NCI-H524 treated with DMSO at 0.1 percent for 48 hours (cell line): Measurements from ENCODE around the gene PPP1R1C.
"Not testable (repeated sequence)": the region's sequence is repeated elsewhere in the genome, so short reads cannot be mapped to it uniquely, and the experiment has no call there.

Experiments
- DNase-seq: peaks from one replicate; lab custom pipeline; 2025; lab: John Stamatoyannopoulos, UW

PPP1R1C gene

DNA sequence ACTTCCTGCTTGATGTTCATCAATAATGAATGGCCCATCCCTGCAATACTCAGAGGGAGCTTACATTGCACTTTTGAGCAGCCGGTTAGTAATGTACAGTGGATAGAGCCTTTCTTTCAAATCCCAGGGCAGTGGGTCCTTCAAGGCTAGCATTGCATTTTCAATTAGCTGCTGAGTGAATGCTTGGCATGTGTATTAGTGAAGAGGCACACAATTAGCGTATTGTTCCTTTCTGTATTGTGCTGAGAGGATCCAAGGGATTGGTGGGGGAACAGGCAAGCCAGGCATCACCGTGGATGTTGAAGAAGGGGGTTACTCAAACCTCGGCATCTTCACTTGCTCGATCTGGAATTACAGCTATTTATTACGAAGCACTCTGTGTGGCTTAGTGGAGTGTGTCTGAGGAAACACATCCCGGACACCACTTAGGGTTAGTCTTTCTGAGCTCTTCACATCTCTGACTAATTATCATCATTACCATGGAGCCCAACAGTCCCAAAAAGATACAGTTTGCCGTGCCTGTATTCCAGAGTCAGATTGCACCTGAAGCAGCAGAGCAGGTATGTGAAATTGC, at the start of gene PPP1R1C:
Gene PPP1R1C (plus strand): TSS at position 222 of the 574 bp plus-strand sequence. CDS start 258 bp downstream, at position 480.
- no peak for DNase-seq

- no peak for DNase-seq
These were observed 48.2 kb upstream of the PPP1R1C start for GRCh38 chr2:181937473-181937872.

- no peak for DNase-seq
These were observed 42.1 kb upstream of the PPP1R1C start for GRCh38 chr2:181943411-181944124.

GRCh38 chr2:181944164-181944913, 41.3 kb upstream of the PPP1R1C start:
- no peak for DNase-seq

DNA sequence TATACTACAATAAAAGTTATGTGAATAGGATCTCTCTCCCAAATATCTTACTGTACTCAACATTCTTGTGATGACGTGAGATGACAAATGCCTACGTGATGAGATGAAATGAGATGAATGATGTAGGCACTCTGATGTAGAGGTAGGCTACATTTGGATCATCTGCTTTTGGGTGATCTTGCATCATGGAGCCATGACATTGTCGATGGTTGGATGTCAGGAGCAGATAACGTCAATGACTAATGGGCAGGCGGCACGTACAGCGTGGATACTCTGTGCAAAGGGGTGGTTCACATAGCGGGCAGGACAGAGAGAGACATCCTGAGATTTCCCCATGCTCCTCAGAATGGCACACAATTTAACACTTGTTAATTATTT, 40.8 kb upstream of the PPP1R1C start:
- no peak for DNase-seq

DNA sequence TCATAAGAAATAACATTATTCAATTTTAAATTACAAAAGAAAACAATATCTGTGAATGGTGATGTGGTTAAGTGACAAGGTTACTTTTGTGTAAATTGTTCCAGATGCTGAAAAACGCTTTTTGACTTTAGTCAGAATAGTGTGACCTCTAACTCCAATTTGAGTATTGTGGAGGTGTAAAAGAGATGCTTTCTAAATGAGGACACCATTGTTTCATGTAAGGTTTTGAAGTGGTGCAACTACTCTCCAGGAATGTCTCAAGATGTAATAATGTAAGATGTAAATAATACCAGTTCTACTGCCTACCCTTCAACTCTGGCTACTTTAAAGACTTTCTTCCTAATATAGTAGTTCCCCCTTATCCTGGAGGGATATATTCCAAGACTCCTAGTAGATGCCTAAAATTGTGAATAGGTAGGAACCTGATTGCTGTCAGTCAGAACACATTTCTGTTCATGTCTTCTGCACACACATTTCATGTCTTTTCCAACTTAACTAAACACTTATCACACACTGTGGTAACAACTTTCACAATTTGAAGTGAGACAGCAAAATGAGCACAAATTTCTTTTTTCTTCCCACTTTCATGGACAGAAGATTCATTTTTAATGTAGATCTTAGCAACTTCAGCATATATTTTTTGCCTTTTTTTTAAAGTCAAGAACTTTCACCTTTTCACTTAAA, 39.1 kb upstream of the PPP1R1C start:
- no peak for DNase-seq

DNA sequence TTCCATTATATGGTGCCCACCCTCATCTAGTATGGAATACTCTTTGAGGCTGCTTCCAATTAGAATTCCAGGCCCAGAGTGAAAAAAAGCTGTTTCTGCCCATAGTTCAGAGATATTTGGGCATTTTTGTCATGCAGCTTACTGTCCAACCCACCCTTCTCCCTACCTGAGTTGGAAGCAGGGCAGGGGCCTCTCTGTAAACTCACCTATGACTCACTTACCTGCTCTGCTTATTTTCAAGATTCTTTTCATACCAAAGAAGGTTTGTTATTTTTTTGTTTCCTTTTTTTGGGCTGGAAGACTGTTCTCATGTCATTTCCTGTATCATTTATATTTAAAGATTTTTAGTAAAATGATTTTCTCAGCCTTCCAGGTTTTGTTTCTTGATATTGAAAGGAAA, 38.4 kb upstream of the PPP1R1C start:
- DNase-seq: no peak

DNA sequence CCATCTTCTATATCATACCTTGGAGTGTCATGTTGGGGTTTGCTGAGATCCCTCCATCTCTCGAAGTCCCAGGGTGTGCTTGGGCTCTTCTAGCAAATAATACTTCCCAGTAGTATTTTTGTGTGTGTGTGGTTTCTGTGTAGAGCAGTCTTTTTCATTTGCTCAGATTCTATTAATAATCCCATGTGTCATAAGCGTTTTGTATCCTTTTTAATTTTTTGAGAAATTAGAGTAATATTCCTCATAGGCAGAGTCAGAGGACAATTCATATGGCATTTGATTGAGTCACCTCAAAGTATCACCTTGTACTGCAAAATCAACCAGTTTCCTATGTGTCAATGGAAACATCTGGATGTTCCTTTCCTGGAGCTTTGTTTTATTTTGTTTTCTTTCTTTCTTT, 37.4 kb upstream of the PPP1R1C start:
- no peak for DNase-seq

GRCh38 chr2:181949047-181949446, 36.6 kb upstream of the PPP1R1C start:
- no peak for DNase-seq

DNA sequence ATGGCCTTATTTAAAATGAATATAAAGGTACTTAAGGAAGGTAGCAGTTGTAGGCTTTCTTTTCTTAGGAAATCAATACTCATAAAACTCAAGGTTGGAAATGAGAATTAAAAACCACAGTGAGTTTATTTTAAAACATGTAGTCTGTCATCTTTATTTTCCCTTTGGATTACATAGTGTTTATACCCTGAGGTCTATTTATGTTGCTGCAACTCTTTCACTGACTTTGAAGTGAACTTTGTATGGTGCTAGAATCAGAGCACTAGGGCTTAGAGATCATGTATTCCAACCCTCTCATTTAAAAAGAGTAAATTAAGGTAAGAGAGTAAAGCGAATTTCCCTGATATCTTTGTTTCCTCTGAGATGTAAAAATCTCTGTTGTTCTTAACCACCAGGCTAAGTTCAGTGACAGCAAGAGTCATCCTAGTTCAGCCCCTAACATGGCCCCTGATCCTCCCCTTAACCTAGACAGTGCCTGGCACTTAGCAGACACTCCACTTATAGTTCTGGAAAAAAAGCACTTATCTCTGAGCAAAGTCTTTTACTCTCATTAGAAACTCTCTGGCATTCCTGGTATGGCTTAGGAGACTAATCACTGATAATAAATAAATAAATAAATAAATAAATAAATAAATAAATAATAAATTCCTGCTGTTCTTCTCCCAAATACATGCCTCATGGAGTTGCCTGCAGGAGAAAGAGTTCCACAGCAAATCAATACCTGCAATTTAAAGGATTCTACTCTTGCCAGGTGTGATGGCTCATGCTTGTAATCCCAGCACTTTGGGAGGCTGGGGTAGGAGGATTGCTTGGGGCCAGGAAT, 33.0 kb upstream of the PPP1R1C start:
- no peak for DNase-seq

GRCh38 chr2:181953881-181954537, 31.6 kb upstream of the PPP1R1C start:
- no peak for DNase-seq

GRCh38 chr2:181954538-181954883, 31.1 kb upstream of the PPP1R1C start:
- DNase-seq: no peak

DNA sequence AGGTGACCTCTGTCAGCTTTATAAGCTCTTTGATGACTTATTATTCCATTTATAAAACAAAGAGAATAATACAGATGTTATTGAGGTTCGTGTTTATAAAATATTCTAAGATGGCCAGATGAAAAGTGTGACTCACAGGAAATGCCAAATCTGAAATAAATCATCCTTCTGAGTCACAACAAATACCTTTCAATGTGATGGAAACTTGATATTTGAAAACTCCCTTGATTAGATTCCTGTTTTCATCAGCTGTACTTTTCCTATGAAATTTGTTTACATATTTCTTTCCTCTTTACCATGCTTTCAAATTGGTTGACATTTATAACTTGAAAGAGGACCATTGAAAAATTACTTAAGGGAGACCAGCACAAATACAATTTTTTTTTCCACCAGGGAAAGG, 30.6 kb upstream of the PPP1R1C start:
- DNase-seq: no peak

GRCh38 chr2:181955866-181956265, 29.8 kb upstream of the PPP1R1C start:
- not testable (repeated sequence) for DNase-seq

GRCh38 chr2:181957668-181958067, 28.0 kb upstream of the PPP1R1C start:
- no peak for DNase-seq

GRCh38 chr2:181958726-181959125, 26.9 kb upstream of the PPP1R1C start:
- no peak for DNase-seq

DNA sequence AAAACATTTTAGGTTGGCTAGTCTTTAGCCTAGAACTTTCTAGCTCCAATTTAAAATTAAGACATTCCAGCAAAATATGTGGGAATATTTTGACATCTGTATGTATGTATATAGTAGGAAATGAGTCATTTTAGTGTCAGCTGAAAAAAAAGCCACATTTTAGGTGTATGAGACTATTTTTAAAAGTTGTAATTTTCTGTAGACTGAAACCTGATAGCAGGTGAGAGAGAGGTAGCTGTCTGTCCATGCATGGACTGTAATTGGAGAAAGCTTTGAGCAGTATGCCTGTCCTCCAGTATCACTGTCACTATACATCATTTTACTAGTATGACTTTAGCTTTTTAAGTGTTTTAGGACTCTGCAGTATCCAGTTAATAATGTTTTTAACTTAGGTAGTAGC, 26.1 kb upstream of the PPP1R1C start:
- no peak for DNase-seq

GRCh38 chr2:181961167-181961566, 24.5 kb upstream of the PPP1R1C start:
- not testable (repeated sequence) for DNase-seq

DNA sequence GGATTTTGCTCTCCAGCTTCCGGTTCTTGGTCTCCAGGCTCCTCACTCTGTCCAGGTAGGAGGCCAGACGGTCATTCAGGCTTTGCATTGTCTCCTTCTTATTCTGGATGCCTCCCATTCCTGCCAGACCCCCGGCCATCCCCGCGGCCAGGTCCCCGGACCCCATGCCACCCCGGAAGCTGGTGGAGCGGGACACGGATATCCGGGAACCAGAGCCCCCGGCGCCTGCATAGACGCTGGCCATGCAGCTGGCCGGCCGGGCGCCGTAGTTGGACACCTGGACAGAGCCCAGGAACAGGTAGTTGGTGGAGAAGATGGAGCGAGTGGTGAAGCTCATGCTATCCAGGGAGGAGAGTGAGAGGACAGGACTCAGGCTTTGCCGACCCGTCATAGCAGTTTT, 23.5 kb upstream of the PPP1R1C start:
- no peak for DNase-seq

DNA sequence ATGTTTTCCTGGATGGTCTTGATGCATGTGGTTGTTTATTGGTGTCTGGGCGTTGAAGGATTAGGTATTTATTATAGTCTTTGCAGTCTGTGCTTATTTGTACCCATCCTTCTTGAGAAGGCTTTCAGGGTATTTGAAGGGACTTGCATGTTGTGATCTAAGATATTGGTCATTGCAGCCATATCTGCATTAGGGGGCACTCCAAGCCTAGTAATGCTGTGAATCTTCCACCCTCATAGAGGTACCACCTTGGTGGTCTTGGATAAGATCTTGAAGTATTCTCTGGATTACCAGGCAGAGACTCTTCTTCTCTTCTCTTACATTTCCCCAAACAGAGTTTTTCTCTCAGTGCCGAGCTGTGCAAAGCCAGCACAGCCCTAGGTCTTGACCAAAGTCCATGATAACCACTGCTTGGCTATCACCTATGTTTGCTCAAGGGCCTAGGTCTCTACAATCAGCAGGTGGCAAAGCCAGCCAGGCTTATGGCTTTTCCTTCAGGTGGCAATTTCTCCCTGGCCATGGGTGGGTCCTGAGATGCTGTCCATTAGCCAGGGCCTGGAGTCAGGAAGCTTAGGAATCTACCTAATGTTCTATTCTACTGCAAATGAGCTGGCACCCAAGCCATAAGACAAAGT, 15.4 kb upstream of the PPP1R1C start:
- DNase-seq: no peak

GRCh38 chr2:181971032-181971431, 14.6 kb upstream of the PPP1R1C start:
- no peak for DNase-seq
